Kidney (tissue), 14 donors: ENCODE data around the gene TMEM179. TPM values are rescaled to one million over a fixed set of nuclear protein-coding genes. Genes with fewer than 3 reads are reported as not detected.

Experiments
- DNase-seq, 5 donors: peaks; one replicate each; pipeline ENCODE4 v3.0.0-alpha.2; 2013 to 2020
- FAIRE-seq: peaks from 2 replicates; lab custom pipeline; 2012; peaks lifted over from hg19 to GRCh38; lab: Jason Lieb, UNC
- H3K27ac ChIP-seq, 2 donors: one replicate each; pipeline ENCODE4 v1.7.0; 2013; ENCODE audit warnings: low read depth in 2 of 2, low read length in 2 of 2, inconsistent platforms in 1 of 2
- H3K27me3 ChIP-seq: one replicate; pipeline ENCODE4 v1.7.1; 2013; ENCODE audit warnings: low read length, inconsistent platforms; ENCODE audit not compliant: control insufficient read depth, insufficient read depth
- H3K36me3 ChIP-seq, 3 donors: one replicate each; pipeline versions ENCODE4 v1.7.0 to v1.7.1; 2013; ENCODE audit warnings: low read length in 3 of 3, control low read depth in 1 of 3, inconsistent platforms in 1 of 3; ENCODE audit not compliant: insufficient read depth in 3 of 3, control insufficient read depth in 2 of 3
- H3K4me1 ChIP-seq, 3 donors: one replicate each; pipeline versions ENCODE4 v1.7.0 to v1.7.1; 2013; ENCODE audit warnings: low read length in 3 of 3, inconsistent platforms in 1 of 3, low read depth in 1 of 3; ENCODE audit not compliant: control insufficient read depth in 2 of 3, insufficient read depth in 2 of 3
- H3K4me3 ChIP-seq, 3 donors: one replicate each; pipeline versions ENCODE4 v1.7.0 to v1.8.1; 2013; ENCODE audit warnings: low read length in 3 of 3, control low read depth in 1 of 3, inconsistent platforms in 1 of 3
- H3K9ac ChIP-seq, 3 donors: one replicate each; pipeline versions ENCODE4 v1.7.0 to v1.7.1; 2013; ENCODE audit warnings: low read length in 3 of 3, control low read depth in 1 of 3, inconsistent platforms in 1 of 3
- H3K9me3 ChIP-seq, 3 donors: one replicate each; pipeline versions ENCODE4 v1.7.0 to v1.7.1; 2013; ENCODE audit warnings: low read length in 3 of 3, control low read depth in 1 of 3, inconsistent platforms in 1 of 3; ENCODE audit not compliant: control insufficient read depth in 2 of 3, insufficient read depth in 1 of 3
- intact Hi-C: fragments of 100-400 bp; cut with DNase I; formaldehyde crosslinking; loops from one replicate; pipeline ENCODE4 v1.11.1; 2022
- polyA plus RNA-seq: library from polyadenylated mRNA; stranded (reverse); fragments of 350-450 nt; fragmentation: Illumina TruSeq; extraction: RNeasy Lipid Tissue Mini Kit (QIAGEN cat#74804); gene quantifications from one replicate; pipeline ENCODE4 v1.2.3, GENCODE V29; 2014; ENCODE audit warnings: low read depth, low replicate concordance; ENCODE audit not compliant: insufficient read depth
- total RNA-seq: library from RNA; stranded (reverse); fragmentation: NEBNext Ultra II Directional; extraction: Animal tissue kit (Norgen Biotek cat#: 25700); gene quantifications from one replicate; pipeline ENCODE4 v1.2.1, GENCODE V29; 2021
- TF ChIP-seq, protein P1 (sequence below): IDR thresholded peaks from 3 replicates; pipeline ENCODE4 v1.5.1; 2012; ENCODE audit warnings: mild to moderate bottlenecking, moderate library complexity, borderline replicate concordance; ENCODE audit not compliant: insufficient read depth; ENCODE audit errors: extremely low read depth
- donor health status: control.
- donor health status: control.
- donor health status: control.
- donor health status: control.
- donor health status: control.
- donor health status: DM: yes; HTN: yes; CAD: no.
- donor health status: Normal renal cell carcinoma (clear cell type).

The TMEM179 gene
- total and polyA plus RNA-seq, 2 donors from 2014 or later = 0.50 to 0.67 TPM

DNA sequence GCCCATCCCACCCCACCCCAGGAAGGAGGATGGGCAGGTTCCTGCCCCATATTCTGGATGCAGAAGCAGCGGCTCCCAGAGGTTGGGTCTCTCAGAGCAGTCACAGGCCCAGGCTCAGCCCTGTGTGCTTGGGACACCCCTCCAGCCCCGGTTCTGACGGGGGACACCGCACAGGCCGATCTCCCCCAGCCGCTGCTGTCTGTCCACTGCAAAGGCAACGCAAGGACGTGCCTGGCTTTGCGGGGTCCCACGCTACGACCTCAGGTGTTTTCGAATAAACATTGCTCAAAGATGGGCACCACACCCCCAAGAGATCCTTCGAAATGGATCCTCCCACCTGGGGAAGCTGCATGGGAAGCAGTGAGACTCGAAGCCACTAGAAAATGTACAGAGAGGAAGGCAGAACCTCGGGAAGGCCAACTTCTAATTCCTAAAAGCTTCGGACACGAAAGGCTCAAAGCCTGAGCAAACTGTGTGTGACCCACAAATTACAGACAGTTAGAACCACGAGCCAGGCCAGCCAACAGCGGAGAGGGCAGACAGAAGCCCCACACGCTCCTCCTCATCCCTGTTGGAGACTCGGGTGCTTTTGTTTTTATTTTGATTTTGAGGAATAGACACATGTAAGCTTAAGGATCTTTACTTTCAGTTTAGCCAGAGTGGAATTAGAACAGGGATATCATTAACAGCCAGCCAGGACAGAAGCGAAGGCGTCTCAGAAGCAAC lies 14.2 kb downstream of the TMEM179 start:
- intact Hi-C loops = no loop called here
- TF ChIP-seq, protein P1, sequence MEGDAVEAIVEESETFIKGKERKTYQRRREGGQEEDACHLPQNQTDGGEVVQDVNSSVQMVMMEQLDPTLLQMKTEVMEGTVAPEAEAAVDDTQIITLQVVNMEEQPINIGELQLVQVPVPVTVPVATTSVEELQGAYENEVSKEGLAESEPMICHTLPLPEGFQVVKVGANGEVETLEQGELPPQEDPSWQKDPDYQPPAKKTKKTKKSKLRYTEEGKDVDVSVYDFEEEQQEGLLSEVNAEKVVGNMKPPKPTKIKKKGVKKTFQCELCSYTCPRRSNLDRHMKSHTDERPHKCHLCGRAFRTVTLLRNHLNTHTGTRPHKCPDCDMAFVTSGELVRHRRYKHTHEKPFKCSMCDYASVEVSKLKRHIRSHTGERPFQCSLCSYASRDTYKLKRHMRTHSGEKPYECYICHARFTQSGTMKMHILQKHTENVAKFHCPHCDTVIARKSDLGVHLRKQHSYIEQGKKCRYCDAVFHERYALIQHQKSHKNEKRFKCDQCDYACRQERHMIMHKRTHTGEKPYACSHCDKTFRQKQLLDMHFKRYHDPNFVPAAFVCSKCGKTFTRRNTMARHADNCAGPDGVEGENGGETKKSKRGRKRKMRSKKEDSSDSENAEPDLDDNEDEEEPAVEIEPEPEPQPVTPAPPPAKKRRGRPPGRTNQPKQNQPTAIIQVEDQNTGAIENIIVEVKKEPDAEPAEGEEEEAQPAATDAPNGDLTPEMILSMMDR = no peak
- DNase-seq (peak in 2 of 5 donors; percentile 17 to 69), FAIRE-seq (no peak)
- Histone ChIP-seq H3K36me3 (no peaks in the 10 kb centered on the region), H3K9ac (no peak overlapping the region), H3K27ac (no peak overlapping the region), H3K27me3 (no peaks in the 10 kb centered on the region), H3K4me1 (peaks cover 0 to 2% (median 0%) of the 10 kb centered on the region in 3 donors), H3K9me3 (no peaks in the 10 kb centered on the region), H3K4me3 (no peak overlapping the region)

DNA sequence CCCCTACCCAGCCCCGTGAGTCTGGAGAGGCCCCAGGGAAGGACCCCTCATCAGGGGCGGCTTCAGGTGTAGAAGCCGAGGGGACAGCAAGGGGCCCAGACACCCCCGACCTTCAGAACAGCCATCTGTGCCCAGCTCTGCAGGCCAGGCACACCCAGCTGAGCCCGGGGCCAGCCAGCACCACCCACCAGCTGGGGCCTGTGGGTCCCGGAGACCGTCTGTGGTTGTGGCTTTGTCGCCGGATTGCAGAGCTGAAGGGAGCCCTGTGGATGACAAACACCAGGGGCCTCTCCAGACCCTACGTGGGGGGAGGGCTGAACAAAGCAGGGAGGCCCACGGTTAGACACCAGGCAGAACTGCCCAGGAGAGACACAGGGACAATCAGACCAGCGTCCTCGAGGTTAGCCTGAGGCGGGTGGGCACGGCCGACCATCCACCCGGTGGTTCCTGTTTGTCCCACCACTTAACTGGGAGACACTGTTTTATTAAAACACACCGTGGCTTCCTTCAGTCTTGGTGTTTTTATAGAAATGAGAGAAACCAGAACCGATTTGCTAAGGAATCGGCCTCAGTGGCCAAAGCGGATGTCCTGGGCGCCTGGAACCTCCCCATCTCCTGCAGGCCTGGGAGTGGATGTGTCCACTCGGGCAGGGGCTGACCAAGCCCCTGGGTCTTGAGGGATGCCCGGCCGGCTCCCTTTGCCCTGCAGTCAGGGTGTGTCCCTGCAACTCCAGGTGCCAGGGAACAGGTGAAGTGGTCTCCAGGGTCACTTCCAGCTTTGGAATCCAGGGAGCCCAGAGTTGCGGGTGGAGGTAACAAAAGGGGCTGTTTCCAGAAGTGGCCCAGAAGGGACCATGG lies 15.0 kb downstream of the TMEM179 start:
- no peaks in the 10 kb centered on the region for H3K9me3 ChIP-seq
- no peak overlapping the region for H3K9ac ChIP-seq
- DNase-seq (no peak), FAIRE-seq (no peak)
- intact Hi-C loops = no loop called here
- TF ChIP-seq, protein P1 = no peak
- H3K4me1 ChIP-seq = peaks cover 0 to 2% (median 0%) of the 10 kb centered on the region in 3 donors
- no peak overlapping the region for H3K4me3 ChIP-seq
- no peaks in the 10 kb centered on the region for H3K36me3 ChIP-seq
- no peaks in the 10 kb centered on the region for H3K27me3 ChIP-seq
- H3K27ac ChIP-seq = no peak overlapping the region

DNA sequence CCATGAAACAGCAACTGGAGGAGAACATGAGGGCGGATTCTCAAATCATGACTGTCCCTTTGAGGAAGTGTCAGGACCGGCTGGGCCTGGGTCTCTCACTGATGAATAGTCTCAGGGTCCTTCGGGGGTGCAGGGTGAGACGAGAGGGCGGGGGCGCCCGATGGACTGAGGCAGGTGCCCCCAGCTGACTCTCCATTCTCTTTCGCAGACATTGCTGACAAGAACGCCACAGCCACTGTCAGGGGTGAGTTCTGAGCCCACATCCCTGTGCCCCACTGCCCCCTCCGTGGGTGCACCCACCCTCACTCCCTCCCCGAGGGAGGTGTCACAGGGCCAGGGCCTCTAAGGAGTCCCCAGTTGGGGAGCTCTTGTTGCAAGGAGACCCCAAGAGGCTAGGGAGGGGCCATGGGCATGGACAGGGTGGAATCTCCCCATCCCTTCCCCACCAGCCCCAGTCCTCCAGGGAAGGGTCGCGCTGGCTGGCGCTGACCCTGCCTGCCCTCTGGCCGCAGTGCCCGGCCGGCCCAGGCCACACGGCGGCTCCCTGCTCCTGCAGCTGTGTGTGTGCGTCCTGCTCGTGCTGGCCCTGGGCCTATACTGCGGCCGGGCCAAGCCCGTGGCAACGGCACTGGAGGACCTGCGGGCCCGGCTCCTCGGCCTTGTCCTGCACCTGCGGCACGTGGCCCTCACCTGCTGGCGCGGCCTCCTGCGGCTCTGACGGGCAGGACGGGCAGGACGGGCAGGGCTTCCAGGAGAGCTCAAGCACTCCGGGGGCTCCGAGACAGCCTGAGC lies 16.3 kb downstream of the TMEM179 start:
- Histone ChIP-seq H3K27ac (no peak overlapping the region), H3K4me1 (peaks cover 0 to 7% (median 0%) of the 10 kb centered on the region in 3 donors), H3K9ac (no peak overlapping the region), H3K9me3 (no peaks in the 10 kb centered on the region), H3K36me3 (no peaks in the 10 kb centered on the region), H3K27me3 (no peaks in the 10 kb centered on the region), H3K4me3 (no peak overlapping the region)
- TF ChIP-seq, protein P1 = no peak
- FAIRE-seq = no peak
- DNase-seq = no peak
- intact Hi-C loops = no loop called here
